HCT116 (cell line): Measurements from ENCODE around the gene S100A2. TPM values are rescaled to one million over a fixed set of nuclear protein-coding genes. Genes with fewer than 3 reads are reported as not detected.

Experiments used
- ATAC-seq: fragments of 200-7000 bp; cut with Tn5 transposase; 2 replicates; pipeline ENCODE4 v1.9.1; 2020; ENCODE audit warnings: mild to moderate bottlenecking, moderate library complexity
- BruUV-seq: library from RNA; stranded (reverse); fragments of 400-500 nt; replicated peaks from 2 replicates; lab custom pipeline; 2021; lab: Mats Ljungman, UMichigan
- CTCF ChIA-PET: fragments of 300-600 bp; sonication (Branson Sonifier 250); formaldehyde crosslinking; loops from one replicate; lab custom pipeline; 2021; ENCODE audit warnings: antibody characterized with exemption; lab: Charles Lee
- POLR2A ChIA-PET: fragments of 300-600, 350-600 bp; sonication (Branson Sonifier 250); formaldehyde crosslinking; loops from one replicate; lab custom pipeline; 2021; ENCODE audit warnings: antibody characterized with exemption; lab: Charles Lee
- RAD21 ChIA-PET, 2 experiments: fragments of 300-600 bp; sonication (Branson Sonifier 250); formaldehyde crosslinking; loops; one replicate each; lab custom pipeline; 2023; ENCODE audit warnings: low total read pairs in 2 of 2; ENCODE audit not compliant: uncharacterized antibody in 2 of 2, unreplicated experiment in 2 of 2, low non-redundant PET in 1 of 2; lab: Charles Lee
- DNase-seq: peaks from one replicate; pipeline ENCODE4 v3.0.0-alpha.2; 2010; ENCODE audit warnings: low read depth, low spot score
- H2AFZ ChIP-seq: fragments of 200-600 bp; shearing (Covaris generic), sonication (generic); 2 replicates; pipeline ENCODE4 v1.6.1; 2017; ENCODE audit warnings: low read depth, mixed run types, mixed read lengths, antibody characterized with exemption, low read length; ENCODE audit not compliant: poor library complexity, severe bottlenecking
- H3K27ac ChIP-seq: 2 replicates; pipeline ENCODE4 v1.5.1; 2012; ENCODE audit warnings: low read depth, low read length
- H3K27me3 ChIP-seq: fragments of 200-600 bp; sonication (generic); 2 replicates; pipeline ENCODE4 v1.6.1; 2016; ENCODE audit warnings: mixed run types, low read length, mixed read lengths; ENCODE audit not compliant: insufficient read depth
- H3K36me3 ChIP-seq, 2 experiments: fragments of 200-500 bp in 1 of 2; fragments of 200-600 bp in 1 of 2; sonication (Bioruptor generic) in 1 of 2; sonication (generic) in 1 of 2; 2 replicates each; pipeline versions ENCODE4 v1.5.1 to v1.6.1; 2014 to 2016; ENCODE audit warnings: low read length in 2 of 2, inconsistent platforms in 1 of 2, mixed read lengths in 1 of 2, mixed run types in 1 of 2; ENCODE audit not compliant: insufficient read depth in 2 of 2, control insufficient read depth in 1 of 2
- H3K4me1 ChIP-seq, 2 experiments: fragments of 200-600 bp in 1 of 2; sonication (generic) in 1 of 2; 2 replicates each; pipeline versions ENCODE4 v1.5.1 to v1.6.1; 2012 to 2017; ENCODE audit warnings: low read length in 2 of 2, inconsistent platforms in 1 of 2, mild to moderate bottlenecking in 1 of 2, mixed read lengths in 1 of 2, mixed run types in 1 of 2, moderate library complexity in 1 of 2; ENCODE audit not compliant: insufficient read depth in 2 of 2, control insufficient read depth in 1 of 2
- H3K4me2 ChIP-seq: fragments of 200-600 bp; sonication (generic); 2 replicates; pipeline ENCODE4 v1.6.1; 2017; ENCODE audit warnings: mixed run types, low read length, mixed read lengths
- H3K4me3 ChIP-seq, 2 experiments: fragments of 200-600 bp in 1 of 2; sonication (generic) in 1 of 2; replicated peaks in 1 of 2; 2 replicates each; pipeline ENCODE4 v1.5.1; 2011 to 2016; ENCODE audit warnings: low read length in 2 of 2, control low read depth in 1 of 2, low read depth in 1 of 2, mild to moderate bottlenecking in 1 of 2, mixed read lengths in 1 of 2, mixed run types in 1 of 2
- H3K79me2 ChIP-seq: fragments of 200-600 bp; sonication (generic); 2 replicates; pipeline ENCODE4 v1.6.1; 2017; ENCODE audit warnings: mild to moderate bottlenecking, mixed run types, low read length, moderate library complexity, mixed read lengths; ENCODE audit not compliant: insufficient read depth
- H3K9ac ChIP-seq: fragments of 200-600 bp; sonication (generic); 2 replicates; pipeline ENCODE4 v1.6.1; 2016; ENCODE audit warnings: low read length, mixed read lengths
- H3K9me2 ChIP-seq: fragments of 200-600 bp; sonication (generic), shearing (Covaris generic); 2 replicates; pipeline ENCODE4 v1.6.1; 2017; ENCODE audit warnings: mixed run types, mild to moderate bottlenecking, moderate library complexity; ENCODE audit not compliant: insufficient read depth
- H3K9me3 ChIP-seq, 2 experiments: fragments of 200-500 bp in 1 of 2; fragments of 200-600 bp in 1 of 2; sonication (Bioruptor generic) in 1 of 2; sonication (generic) in 1 of 2; 2 replicates each; pipeline ENCODE4 v1.6.1; 2014 to 2017; ENCODE audit warnings: low read length in 2 of 2, mixed read lengths in 2 of 2, inconsistent platforms in 1 of 2, low read depth in 1 of 2, mild to moderate bottlenecking in 1 of 2, mixed run types in 1 of 2, moderate library complexity in 1 of 2; ENCODE audit not compliant: control insufficient read depth in 1 of 2, insufficient read depth in 1 of 2
- H4K20me1 ChIP-seq: fragments of 200-600 bp; sonication (generic), shearing (Covaris generic); 2 replicates; pipeline ENCODE4 v1.6.1; 2017; ENCODE audit warnings: mixed run types, mild to moderate bottlenecking, moderate library complexity; ENCODE audit not compliant: insufficient read depth
- ATF3 ChIP-seq: IDR thresholded peaks from 2 replicates; pipeline ENCODE4 v1.6.1; 2012
- CBX3 ChIP-seq: IDR thresholded peaks from 2 replicates; pipeline ENCODE4 v1.6.1; 2012; ENCODE audit warnings: low read depth
- CTCF ChIP-seq, 3 experiments: fragments of 200-600 bp in 1 of 3; sonication (generic) in 1 of 3; IDR thresholded peaks in 2 of 3; conservative IDR thresholded peaks in 1 of 3; 2 replicates each; pipeline ENCODE4 v1.5.1; 2012 to 2017; ENCODE audit warnings: low read depth in 2 of 3, low read length in 2 of 3, antibody characterized with exemption in 1 of 3, borderline replicate concordance in 1 of 3, control low read depth in 1 of 3, mild to moderate bottlenecking in 1 of 3, mixed read lengths in 1 of 3, mixed run types in 1 of 3, moderate library complexity in 1 of 3; ENCODE audit not compliant: insufficient read depth in 1 of 3
- EGR1 ChIP-seq: IDR thresholded peaks from 2 replicates; pipeline ENCODE4 v1.6.1; 2012; ENCODE audit warnings: low read depth
- ELF1 ChIP-seq: IDR thresholded peaks from 2 replicates; pipeline ENCODE4 v1.6.1; 2012; ENCODE audit warnings: low read depth, borderline replicate concordance
- EZH2 ChIP-seq: fragments of 200-600 bp; sonication (generic); IDR thresholded peaks from 2 replicates; pipeline ENCODE4 v1.6.1; 2017; ENCODE audit warnings: antibody characterized with exemption, mixed run types
- MAX ChIP-seq: IDR thresholded peaks from 2 replicates; pipeline ENCODE4 v1.6.1; 2012
- POLR2A ChIP-seq: IDR thresholded peaks from 2 replicates; pipeline ENCODE4 v1.7.0; 2011; ENCODE audit warnings: borderline replicate concordance; ENCODE audit not compliant: insufficient read depth, insufficient read length; ENCODE audit errors: extremely low read depth
- REST ChIP-seq: IDR thresholded peaks from 2 replicates; pipeline ENCODE4 v1.6.1; 2012; ENCODE audit warnings: low read depth
- SIN3A ChIP-seq: IDR thresholded peaks from 2 replicates; pipeline ENCODE4 v1.6.1; 2012; ENCODE audit warnings: low read depth
- SRF ChIP-seq: IDR thresholded peaks from 2 replicates; pipeline ENCODE4 v1.6.1; 2012; ENCODE audit warnings: low read depth
- TCF7L2 ChIP-seq: IDR thresholded peaks from 2 replicates; pipeline ENCODE4 v1.7.0; 2011; ENCODE audit warnings: borderline replicate concordance, inconsistent platforms; ENCODE audit not compliant: insufficient read depth, insufficient read length; ENCODE audit errors: extremely low read depth
- YY1 ChIP-seq: IDR thresholded peaks from 2 replicates; pipeline ENCODE4 v1.6.1; 2011; ENCODE audit warnings: low read length, low read depth, moderate library complexity, mild to moderate bottlenecking; ENCODE audit not compliant: insufficient replicate concordance; ENCODE audit errors: extremely low read depth
- ZBTB33 ChIP-seq: IDR thresholded peaks from 2 replicates; pipeline ENCODE4 v1.6.1; 2011; ENCODE audit warnings: mild to moderate bottlenecking, low read length, moderate library complexity; ENCODE audit not compliant: insufficient replicate concordance; ENCODE audit errors: extremely low read depth
- ZFX ChIP-seq: fragments of 450-650 bp; IDR thresholded peaks from 2 replicates; pipeline ENCODE4 v1.6.1; 2017
- ZNF274 ChIP-seq: fragments of 200-500 bp; sonication (Bioruptor generic); IDR thresholded peaks from 2 replicates; pipeline ENCODE4 v1.6.1; 2014; ENCODE audit warnings: mild to moderate bottlenecking, low read depth, low read length, inconsistent platforms
- intact Hi-C: fragments of 100-400 bp; cut with micrococcal nuclease; formaldehyde crosslinking; loops from 2 replicates; pipeline ENCODE4 v1.10.0; 2022
- total RNA-seq: library from RNA; stranded (reverse); gene quantifications from one replicate; pipeline ENCODE4 v1.2.1, GENCODE V29; 2021; ENCODE audit not compliant: unreplicated experiment

The S100A2 gene
- total RNA-seq, 1 experiment from 2014 or later, result 24.8 TPM

- no peak for TF ChIP-seq SRF
Observed at GRCh38 chr1:153585006-153585405, 19.4 kb upstream of the S100A2 start (continued).

GRCh38 chr1:153583976-153584375 is 18.3 kb upstream of the S100A2 start:
- CTCF ChIA-PET, result interaction anchor here (3.1 kb wide), 1 partner anchor 12 kb away, joined by 9 read pairs; no protein-coding TSS in a partner anchor
- intact Hi-C loops, result no loop called here
- BruUV-seq, result no TSS peak

More at GRCh38 chr1:153583976-153584375, 18.3 kb upstream of the S100A2 start:
- H3K9me2 ChIP-seq, result no peaks in the 10 kb centered on the region
- H3K9ac ChIP-seq, result no peak overlapping the region
- H4K20me1 ChIP-seq, result no peaks in the 10 kb centered on the region
- no peak overlapping the region for H3K4me3 ChIP-seq
- TF ChIP-seq CBX3, result no peak
- no peak for TF ChIP-seq MAX
- TF ChIP-seq ELF1, result no peak
- TF ChIP-seq ZFX, result no peak
- no peak for TF ChIP-seq EZH2
- TF ChIP-seq SIN3A, result no peak
- TF ChIP-seq CTCF (IDR thresholded peaks at IDR 0.05 in 2 of 3, conservative IDR thresholded peaks at IDR 0.05 in 1 of 3; ENCODE audit: borderline replicate concordance in 1 of 3, insufficient read depth in 1 of 3, low read depth in 2 of 3, low read length in 2 of 3), result no peak
- TF ChIP-seq ATF3, result no peak
- no peak for TF ChIP-seq POLR2A
- no peak for TF ChIP-seq TCF7L2
- no peak for TF ChIP-seq YY1
- no peak for TF ChIP-seq ZNF274
- no peak for TF ChIP-seq EGR1
- no peak for TF ChIP-seq ZBTB33
- no peak for TF ChIP-seq REST
- H3K9me3 ChIP-seq, result no peaks in the 10 kb centered on the region
- ChIA-PET RAD21 (no interaction called here), POLR2A (interaction anchor here (1.0 kb wide), 1 partner anchor 43 kb away, joined by 3 read pairs; the partner anchor contains the start of gene S100A13)
- no peak overlapping the region for H3K4me2 ChIP-seq
- no peaks in the 10 kb centered on the region for H3K79me2 ChIP-seq
- no peaks in the 10 kb centered on the region for H3K27me3 ChIP-seq
- ATAC-seq, result no peak
- H2AFZ ChIP-seq, result no peak overlapping the region
- no peaks in the 10 kb centered on the region for H3K36me3 ChIP-seq
- peaks cover 0 to 7% of the 10 kb centered on the region in 2 experiments; a peak in 2 of 4 replicates for H3K4me1 ChIP-seq
- DNase-seq, result no peak
- no peak overlapping the region for H3K27ac ChIP-seq
